GM18868 (cell line): Measurements from ENCODE around the gene SLC43A1.

Source experiments
- ATAC-seq: cut with Tn5 transposase; IDR thresholded peaks from one replicate; pipeline ENCODE4 v1.9.1; 2021; ENCODE audit warnings: mild to moderate bottlenecking, moderate library complexity; ENCODE audit not compliant: unreplicated experiment

SLC43A1 gene

GRCh38 chr11:57480409-57481137 is 34.9 kb downstream of the SLC43A1 start:
- peak; percentile 36 for ATAC-seq

- ATAC-seq, result no peak
These were observed 35.6 kb downstream of the SLC43A1 start for GRCh38 chr11:57479911-57480310.

GRCh38 chr11:57479021-57479663 is 36.4 kb downstream of the SLC43A1 start:
- ATAC-seq, result no peak

- ATAC-seq, result no peak
These were observed 37.9 kb downstream of the SLC43A1 start for GRCh38 chr11:57477507-57478189.

- peak; percentile 48 for ATAC-seq
These were observed 38.6 kb downstream of the SLC43A1 start for GRCh38 chr11:57476757-57477506.

- peak; percentile 19 for ATAC-seq
These were observed 39.3 kb downstream of the SLC43A1 start for GRCh38 chr11:57476047-57476756.

GRCh38 chr11:57475671-57476046 is 39.8 kb downstream of the SLC43A1 start:
- no peak for ATAC-seq

GRCh38 chr11:57475191-57475590 is 40.3 kb downstream of the SLC43A1 start:
- no peak for ATAC-seq

- ATAC-seq, result no peak
These were observed 40.7 kb downstream of the SLC43A1 start for GRCh38 chr11:57474803-57475115.

GRCh38 chr11:57474017-57474802 is 41.3 kb downstream of the SLC43A1 start:
- peak; percentile 39 for ATAC-seq

GRCh38 chr11:57473285-57473841 is 42.1 kb downstream of the SLC43A1 start:
- ATAC-seq, result no peak

- ATAC-seq, result no peak
These were observed 44.0 kb downstream of the SLC43A1 start for GRCh38 chr11:57471496-57471895.

GRCh38 chr11:57469268-57469667 is 46.2 kb downstream of the SLC43A1 start:
- ATAC-seq, result no peak

- ATAC-seq, result no peak
These were observed 47.2 kb downstream of the SLC43A1 start for GRCh38 chr11:57468276-57468675.

- ATAC-seq, result no peak
These were observed 47.9 kb downstream of the SLC43A1 start for GRCh38 chr11:57467508-57468157.

- ATAC-seq, result no peak
These were observed 48.8 kb downstream of the SLC43A1 start for GRCh38 chr11:57466680-57467079.

- no peak for ATAC-seq
These were observed 50.8 kb downstream of the SLC43A1 start for GRCh38 chr11:57464539-57465181.

GRCh38 chr11:57463671-57464538 is 51.6 kb downstream of the SLC43A1 start:
- ATAC-seq, result no peak
